Right lobe of liver (tissue), 4 donors: ENCODE results near the gene ROGDI.

ENCODE experiments used
- POLR2A ChIP-seq: fragments of 450-650 bp; IDR thresholded peaks from one replicate; pipeline ENCODE4 v1.6.1; 2017; ENCODE audit warnings: antibody characterized with exemption, mild to moderate bottlenecking
- TF ChIP-seq, protein P1 (sequence below), 4 donors: fragments of 200-600 bp in 3 of 4; fragments of 450-650 bp in 1 of 4; IDR thresholded peaks; one replicate each; pipeline versions ENCODE4 v1.5.1 to v1.8.0; 2016 to 2022; ENCODE audit warnings: antibody characterized with exemption in 4 of 4, mild to moderate bottlenecking in 2 of 4
- donor health status: DM: no; HTN: no; CAD: no.
- donor health status: DM: no; HTN: no; CAD: no.
- donor health status: DM: no; HTN: yes; CAD: no.

DNA sequence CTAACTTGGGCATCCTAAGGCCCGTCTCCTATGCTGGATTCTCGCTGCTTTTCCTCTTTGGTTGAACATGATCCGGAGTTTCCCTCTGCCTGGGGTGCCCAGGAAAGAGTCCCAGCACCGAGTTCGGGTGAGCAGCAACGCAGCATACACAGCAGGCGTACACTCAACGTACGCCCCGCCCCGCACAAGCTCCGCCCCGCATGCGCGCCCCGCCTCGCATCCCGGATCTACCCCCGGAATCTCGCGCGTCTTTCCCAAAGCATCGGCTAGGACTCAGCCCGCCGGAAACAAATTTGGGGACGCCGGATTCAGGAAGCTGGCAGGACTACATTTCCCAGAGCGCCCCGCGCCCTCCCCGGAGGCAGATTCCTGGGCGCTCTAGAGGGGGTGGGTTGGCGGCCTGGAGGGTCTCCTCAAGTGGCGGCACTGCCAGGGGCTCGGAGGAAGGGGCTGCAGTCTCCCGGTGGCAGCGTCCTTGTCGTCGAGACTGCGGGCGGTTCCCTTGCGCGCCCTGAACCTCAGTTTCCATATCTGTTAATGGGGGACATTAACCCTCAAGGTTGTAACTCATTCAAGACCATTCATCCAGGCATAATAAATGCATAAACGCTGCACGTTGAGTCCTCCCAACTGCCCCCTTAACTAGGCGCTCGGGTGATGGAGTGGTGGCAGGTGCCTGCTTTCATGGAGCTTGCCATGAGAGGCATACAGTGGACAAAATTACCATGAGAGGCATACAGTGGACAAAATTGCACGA, 33.7 kb downstream of the ROGDI start:
- TF ChIP-seq, protein P1, sequence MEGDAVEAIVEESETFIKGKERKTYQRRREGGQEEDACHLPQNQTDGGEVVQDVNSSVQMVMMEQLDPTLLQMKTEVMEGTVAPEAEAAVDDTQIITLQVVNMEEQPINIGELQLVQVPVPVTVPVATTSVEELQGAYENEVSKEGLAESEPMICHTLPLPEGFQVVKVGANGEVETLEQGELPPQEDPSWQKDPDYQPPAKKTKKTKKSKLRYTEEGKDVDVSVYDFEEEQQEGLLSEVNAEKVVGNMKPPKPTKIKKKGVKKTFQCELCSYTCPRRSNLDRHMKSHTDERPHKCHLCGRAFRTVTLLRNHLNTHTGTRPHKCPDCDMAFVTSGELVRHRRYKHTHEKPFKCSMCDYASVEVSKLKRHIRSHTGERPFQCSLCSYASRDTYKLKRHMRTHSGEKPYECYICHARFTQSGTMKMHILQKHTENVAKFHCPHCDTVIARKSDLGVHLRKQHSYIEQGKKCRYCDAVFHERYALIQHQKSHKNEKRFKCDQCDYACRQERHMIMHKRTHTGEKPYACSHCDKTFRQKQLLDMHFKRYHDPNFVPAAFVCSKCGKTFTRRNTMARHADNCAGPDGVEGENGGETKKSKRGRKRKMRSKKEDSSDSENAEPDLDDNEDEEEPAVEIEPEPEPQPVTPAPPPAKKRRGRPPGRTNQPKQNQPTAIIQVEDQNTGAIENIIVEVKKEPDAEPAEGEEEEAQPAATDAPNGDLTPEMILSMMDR (IDR thresholded peaks at IDR 0.05) = no peak
- TF ChIP-seq POLR2A = peak; percentile 76
